GM19351 (cell line): Measurements from ENCODE around the gene HSFY2.
"Not testable (repeated sequence)": the region's sequence is repeated elsewhere in the genome, so short reads cannot be mapped to it uniquely, and the experiment has no call there.

ENCODE experiments used
- ATAC-seq: cut with Tn5 transposase; IDR thresholded peaks from one replicate; pipeline ENCODE4 v1.9.1; 2021; ENCODE audit warnings: mild to moderate bottlenecking, moderate library complexity; ENCODE audit not compliant: unreplicated experiment

The HSFY2 gene

GRCh38 chrY:18773635-18774034 lies at the start of gene HSFY2:
TSS of gene HSFY2 (minus strand) at chrY:18773735. CDS start at chrY:18773618, 117 bp downstream.
- not testable (repeated sequence) for ATAC-seq

DNA sequence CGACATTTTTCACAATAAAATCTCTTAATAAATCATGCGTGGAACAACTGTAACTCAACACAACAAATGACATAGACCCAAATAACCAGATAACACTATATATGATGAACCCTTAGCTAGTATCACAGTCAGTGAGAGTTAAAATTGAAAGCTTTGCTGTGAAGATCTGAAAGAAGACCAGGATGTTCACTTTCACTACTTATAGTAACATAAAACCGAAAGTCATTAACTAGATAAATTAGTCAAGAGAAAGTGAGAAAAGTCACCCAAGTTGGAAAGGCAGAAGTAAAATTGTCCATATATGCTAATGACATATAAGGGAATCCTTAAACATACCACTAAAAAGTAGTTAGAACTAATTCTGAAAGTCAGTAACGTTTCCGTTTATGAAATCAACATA lies 42.2 kb upstream of the HSFY2 start:
- ATAC-seq, result not testable (repeated sequence)

- ATAC-seq, result not testable (repeated sequence)
These were observed 15.3 kb upstream of the HSFY2 start for GRCh38 chrY:18788757-18789406.

GRCh38 chrY:18754077-18754476 lies 19.5 kb downstream of the HSFY2 start:
- ATAC-seq, result not testable (repeated sequence)

DNA sequence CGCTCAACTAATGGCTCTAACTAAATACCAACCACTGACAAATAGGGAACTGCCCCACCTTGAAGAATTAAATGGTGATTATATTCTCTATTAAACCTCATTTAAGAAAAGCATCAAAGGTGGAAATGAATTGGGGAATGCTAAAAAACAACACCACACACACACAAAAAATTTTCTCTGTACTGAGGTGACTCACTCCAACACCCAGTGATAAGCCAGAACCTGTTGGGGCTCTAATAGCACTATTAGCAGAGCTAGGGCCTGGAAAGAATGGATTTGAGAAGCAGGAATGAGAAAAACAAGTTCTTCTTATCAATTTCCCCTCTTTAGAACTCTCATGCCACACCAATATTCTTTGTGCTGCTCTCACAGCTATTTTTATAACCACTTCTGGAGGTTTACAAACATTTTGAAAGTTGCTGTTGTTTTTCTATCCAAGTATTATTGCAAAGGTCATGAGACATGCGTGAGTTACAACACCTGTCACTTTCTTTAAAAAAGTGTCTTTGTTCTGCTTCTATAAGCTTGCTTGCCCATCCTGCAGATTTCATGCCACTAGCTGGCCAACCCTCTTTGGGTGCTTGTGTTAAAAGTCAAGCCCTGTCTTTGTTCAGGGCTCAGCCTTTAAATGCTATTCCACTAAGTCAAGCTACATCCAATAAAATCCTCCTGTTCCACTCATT lies 20.3 kb downstream of the HSFY2 start:
- ATAC-seq, result not testable (repeated sequence)

DNA sequence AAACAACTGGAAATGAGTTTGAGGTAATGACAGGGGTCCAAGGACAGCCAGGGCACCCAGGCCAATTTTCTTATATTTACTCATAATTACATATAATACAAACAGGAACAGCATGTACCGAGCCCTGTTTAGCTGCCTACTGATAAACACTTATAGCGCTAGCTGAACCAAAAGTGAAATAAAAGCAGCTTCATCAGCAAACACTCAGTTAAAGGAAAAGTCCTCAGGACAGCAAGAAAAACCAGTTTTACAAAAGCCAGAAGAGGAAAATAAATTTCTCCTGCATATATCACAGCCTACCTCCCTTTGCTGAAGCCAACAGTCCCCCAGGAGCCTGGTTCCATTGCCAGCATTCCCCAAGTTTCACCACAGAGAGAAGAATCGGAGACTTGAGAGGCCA lies 49.8 kb downstream of the HSFY2 start:
- not testable (repeated sequence) for ATAC-seq
